Endothelial cell of umbilical vein (primary cell): Measurements from ENCODE around the gene CD300H.

Experiments used
- CTCF ChIP-seq, 2 donors: IDR thresholded peaks; 1 replicate in 1 of 2; 2 replicates in 1 of 2; pipeline ENCODE4 v1.5.1; 2011; ENCODE audit warnings: low read length in 2 of 2, mild to moderate bottlenecking in 2 of 2, moderate library complexity in 2 of 2, control low read depth in 1 of 2, inconsistent platforms in 1 of 2, low read depth in 1 of 2; ENCODE audit not compliant: insufficient read depth in 1 of 2; ENCODE audit errors: extremely low read depth in 1 of 2
- EZH2 ChIP-seq: IDR thresholded peaks from 2 replicates; pipeline ENCODE4 v1.6.1; 2012; ENCODE audit warnings: borderline replicate concordance, low read depth, mild to moderate bottlenecking, moderate library complexity, low read length, inconsistent platforms; ENCODE audit not compliant: severe bottlenecking
- JUN ChIP-seq: IDR thresholded peaks from 2 replicates; pipeline ENCODE4 v1.6.1; 2011; ENCODE audit warnings: borderline replicate concordance, low read depth; ENCODE audit not compliant: insufficient read length, insufficient read depth
- MAX ChIP-seq: IDR thresholded peaks from 2 replicates; pipeline ENCODE4 v1.6.1; 2011; ENCODE audit not compliant: insufficient read depth, insufficient read length
- MYC ChIP-seq: IDR thresholded peaks from one replicate; pipeline ENCODE4 v1.6.1; 2011; ENCODE audit warnings: mild to moderate bottlenecking, low read depth, low read length
- POLR2A ChIP-seq: IDR thresholded peaks from 2 replicates; pipeline ENCODE4 v1.6.1; 2012; ENCODE audit warnings: low read depth, mild to moderate bottlenecking, control low read depth, low read length
- POLR2AphosphoS5 ChIP-seq: IDR thresholded peaks from 2 replicates; pipeline ENCODE4 v1.6.1; 2012; ENCODE audit warnings: low read depth, mild to moderate bottlenecking, control low read depth, low read length, moderate library complexity; ENCODE audit not compliant: insufficient read depth

- TF ChIP-seq CTCF (IDR thresholded peaks at IDR 0.05; ENCODE audit: extremely low read depth in 1 of 2, insufficient read depth in 1 of 2, low read depth in 1 of 2, low read length in 2 of 2) (no peak), POLR2A (no peak), POLR2AphosphoS5 (no peak), EZH2 (no peak), MAX (no peak), JUN (no peak), MYC (no peak)
Observed at GRCh38 chr17:74531231-74531761, 36.0 kb downstream of the CD300H start, which contains the start of gene CD300LB.
